Measurements from ENCODE around the gene DDX27. TPM values are rescaled to one million over a fixed set of nuclear protein-coding genes. Genes with fewer than 3 reads are reported as not detected.
A peak's percentile ranks its signal among the peaks of the same experiment; 100 is the strongest.

The DDX27 gene
- total and polyA plus RNA-seq, 9 of the 15 experiments (the other 6 are each of a cell fraction or from before 2014, with no cell fraction given), result 17.9 to 79.3 (median 57.0) TPM

- FAIRE-seq, result no peak
Observed at GRCh38 chr20:49270177-49270576, 51.0 kb downstream of the DDX27 start.

GRCh38 chr20:49270736-49271135 is 51.5 kb downstream of the DDX27 start:
- peaks cover 4% of the 10 kb centered on the region; the same call in 1 of the 2 replicates for H3K9me3 ChIP-seq (replicated peaks; ENCODE audit: control insufficient read depth, insufficient read depth, low read depth, low read length)
- in situ Hi-C loops (cut with MboI) (no loop called here), intact Hi-C loops (cut with micrococcal nuclease) (no loop called here)
- FAIRE-seq (no peak), DNase-seq (ENCODE audit: extremely low read depth in 1 of 4, low spot score in 3 of 4) (no peak), ATAC-seq (no peak; the same call in 2 of the 3 replicates)
- H3K9me1 ChIP-seq (ENCODE audit: control insufficient read depth, insufficient read depth, low read length), result peaks cover 4% of the 10 kb centered on the region
- H3K36me3 ChIP-seq (ENCODE audit: control insufficient read depth, insufficient read depth, low read length), result peaks cover 73% of the 10 kb centered on the region
- BruUV-seq (replicated peaks), result no TSS peak
- no peak overlapping the region for H3K4me3 ChIP-seq
- 0 out of 2 replicates have a peak overlapping the region, but pooled peaks have one; percentile 43 for H3K4me2 ChIP-seq (ENCODE audit: insufficient read depth, low read length)
- no peak overlapping the region for H2AFZ ChIP-seq (ENCODE audit: low read depth, low read length)
- CTCF ChIA-PET (ENCODE audit: low intra/inter-chr PET ratio), result no interaction called here
- peaks cover 72% of the 10 kb centered on the region for H3K79me2 ChIP-seq (ENCODE audit: control insufficient read depth, insufficient read depth, low read length)
- H3K4me1 ChIP-seq (replicated peaks in 1 of 2; ENCODE audit: control insufficient read depth in 2 of 2, insufficient read depth in 2 of 2, low read length in 2 of 2), result peaks cover 0 to 10% of the 10 kb centered on the region in 2 experiments; a peak in 2 of 5 replicates
- H4K20me1 ChIP-seq (replicated peaks; ENCODE audit: control insufficient read depth, insufficient read depth, low read length), result peaks cover 12% of the 10 kb centered on the region; the same call in 1 of the 2 replicates
- H3K9ac ChIP-seq (ENCODE audit: insufficient read depth in 1 of 2, low read depth in 2 of 2, low read length in 2 of 2), result no peak overlapping the region; a peak in 1 of 4 replicates
- WGBS (ENCODE audit: insufficient coverage, low coverage, missing lambda C conversion rate), result 87% methylated on average over 5 of the region's 5 CpGs
- no peak overlapping the region for H3K27ac ChIP-seq (ENCODE audit: extremely low read depth, low read depth, low read length)
- no peaks in the 10 kb centered on the region for H3K27me3 ChIP-seq (ENCODE audit: control insufficient read depth in 2 of 2, insufficient read depth in 2 of 2, low read length in 2 of 2)
- POLR2A ChIA-PET, result interaction anchor here (0.7 to 1.2 kb wide), 2 partner anchors 16 to 298 kb away, joined by 3 to 4 read pairs; no protein-coding TSS in a partner anchor
- TF ChIP-seq ZNF76 (CRISPR knock-in tag; IDR thresholded peaks at IDR 0.05; ENCODE audit: borderline replicate concordance) (no peak), CCNT2 (IDR thresholded peaks at IDR 0.05; ENCODE audit: borderline replicate concordance, extremely low read depth, insufficient read length, low read depth, low read length) (no peak), CREB1 (IDR thresholded peaks at IDR 0.05) (no peak), CREB1 (CRISPR knock-in tag; IDR thresholded peaks at IDR 0.05) (no peak), ZNF274 (IDR thresholded peaks at IDR 0.05; ENCODE audit: borderline replicate concordance, low read depth, low read length) (no peak), OTX1 (CRISPR knock-in tag; IDR thresholded peaks at IDR 0.05) (no peak), RBFOX2 (IDR thresholded peaks at IDR 0.05; ENCODE audit: low read depth, low read length) (no peak), POLR2B (IDR thresholded peaks at IDR 0.05; ENCODE audit: low read depth, partially characterized antibody) (no peak), MTA3 (IDR thresholded peaks at IDR 0.05; ENCODE audit: borderline replicate concordance) (no peak), XRCC5 (IDR thresholded peaks at IDR 0.05; ENCODE audit: low read depth, low read length) (no peak), MTF1 (CRISPR knock-in tag; IDR thresholded peaks at IDR 0.05; ENCODE audit: borderline replicate concordance) (no peak), SMARCA4 (IDR thresholded peaks at IDR 0.05) (no peak), FIP1L1 (IDR thresholded peaks at IDR 0.05; ENCODE audit: low read depth, low read length, poor library complexity, severe bottlenecking) (no peak)

More at GRCh38 chr20:49270177-49270576, 51.0 kb downstream of the DDX27 start:
- Histone ChIP-seq H4K20me1 (replicated peaks; ENCODE audit: control insufficient read depth, insufficient read depth, low read length) (peaks cover 12% of the 10 kb centered on the region; the same call in 1 of the 2 replicates), H3K27me3 (ENCODE audit: control insufficient read depth in 2 of 2, insufficient read depth in 2 of 2, low read length in 2 of 2) (no peaks in the 10 kb centered on the region), H3K4me3 (no peak overlapping the region), H3K27ac (ENCODE audit: extremely low read depth, low read depth, low read length) (peak overlapping the region; percentile 16; the same call in 1 of the 3 replicates), H3K4me2 (ENCODE audit: insufficient read depth, low read length) (peak overlapping the region; percentile 43), H3K9me1 (ENCODE audit: control insufficient read depth, insufficient read depth, low read length) (peaks cover 4% of the 10 kb centered on the region), H2AFZ (ENCODE audit: low read depth, low read length) (no peak overlapping the region), H3K36me3 (ENCODE audit: control insufficient read depth, insufficient read depth, low read length) (peaks cover 73% of the 10 kb centered on the region), H3K4me1 (replicated peaks in 1 of 2; ENCODE audit: control insufficient read depth in 2 of 2, insufficient read depth in 2 of 2, low read length in 2 of 2) (peaks cover 0 to 8% of the 10 kb centered on the region in 2 experiments; a peak in 2 of 5 replicates), H3K9me3 (replicated peaks; ENCODE audit: control insufficient read depth, insufficient read depth, low read depth, low read length) (no peaks in the 10 kb centered on the region), H3K9ac (ENCODE audit: insufficient read depth in 1 of 2, low read depth in 2 of 2, low read length in 2 of 2) (peak overlapping the region in 1 of 2 experiments; percentile 19; a peak in 2 of 4 replicates), H3K79me2 (ENCODE audit: control insufficient read depth, insufficient read depth, low read length) (peaks cover 70% of the 10 kb centered on the region)
- BruUV-seq (replicated peaks), result TSS peak; percentile 19
- TF ChIP-seq ZNF316 (IDR thresholded peaks at IDR 0.05), result no peak
- peak; percentile 72 for TF ChIP-seq NFIC (IDR thresholded peaks at IDR 0.05)
- intact Hi-C loops (cut with micrococcal nuclease), result no loop called here
- WGBS (ENCODE audit: insufficient coverage, low coverage, missing lambda C conversion rate), result 66% methylated on average over 7 of the region's 7 CpGs
- ATAC-seq, result peak; percentile 36
- no peak for DNase-seq (ENCODE audit: extremely low read depth in 1 of 4, low spot score in 3 of 4)
- POLR2A ChIA-PET, result interaction anchor here (0.7 to 1.2 kb wide), 2 partner anchors 17 to 299 kb away, joined by 3 to 4 read pairs; no protein-coding TSS in a partner anchor
- CTCF ChIA-PET (ENCODE audit: low intra/inter-chr PET ratio), result no interaction called here
- in situ Hi-C loops (cut with MboI), result no loop called here
